AG09319 (cell line): Measurements from ENCODE around the gene ARRDC2.
"Not testable (repeated sequence)": the region's sequence is repeated elsewhere in the genome, so short reads cannot be mapped to it uniquely, and the experiment has no call there.

Source experiments
- DNase-seq: peaks from one replicate; pipeline ENCODE4 v3.0.0-alpha.2; 2010; ENCODE audit warnings: low read depth; ENCODE audit errors: extremely low read depth
- CTCF ChIP-seq: IDR thresholded peaks from 2 replicates; pipeline ENCODE4 v1.5.1; 2011; ENCODE audit warnings: low read depth, mild to moderate bottlenecking, inconsistent platforms, low read length, moderate library complexity

Gene ARRDC2

GRCh38 chr19:18021121-18021755 lies 13.3 kb downstream of the ARRDC2 start:
- TF ChIP-seq CTCF, result no peak

GRCh38 chr19:18023622-18024251 lies 15.8 kb downstream of the ARRDC2 start:
- no peak for DNase-seq
- TF ChIP-seq CTCF, result no peak

More at GRCh38 chr19:18021121-18021755, 13.3 kb downstream of the ARRDC2 start:
- DNase-seq, result no peak

GRCh38 chr19:18027151-18027550 lies 19.2 kb downstream of the ARRDC2 start:
- no peak for DNase-seq
- TF ChIP-seq CTCF, result no peak

- TF ChIP-seq CTCF, result no peak
- DNase-seq, result no peak
Observed at GRCh38 chr19:18029617-18030338, 21.8 kb downstream of the ARRDC2 start.

- DNase-seq, result not testable (repeated sequence)
Observed at GRCh38 chr19:18031401-18031800, 23.4 kb downstream of the ARRDC2 start.

GRCh38 chr19:18032102-18032501 lies 24.1 kb downstream of the ARRDC2 start:
- DNase-seq, result not testable (repeated sequence)

GRCh38 chr19:18041054-18041453 lies 33.1 kb downstream of the ARRDC2 start:
- no peak for DNase-seq
- TF ChIP-seq CTCF, result no peak

- no peak for TF ChIP-seq CTCF
- DNase-seq, result no peak
Observed at GRCh38 chr19:18043676-18044075, 35.7 kb downstream of the ARRDC2 start.
